HG03469 (cell line): ENCODE measurements around the gene NOSTRIN.
"Not testable (repeated sequence)": the region's sequence is repeated elsewhere in the genome, so short reads cannot be mapped to it uniquely, and the experiment has no call there.

ENCODE experiments used
- ATAC-seq: cut with Tn5 transposase; IDR thresholded peaks from one replicate; pipeline ENCODE4 v1.9.1; 2021; ENCODE audit warnings: mild to moderate bottlenecking, moderate library complexity, moderate number of reproducible peaks; ENCODE audit not compliant: unreplicated experiment

The NOSTRIN gene

GRCh38 chr2:168816369-168816768, 13.9 kb downstream of the NOSTRIN start:
- no peak for ATAC-seq

- no peak for ATAC-seq
Measured at GRCh38 chr2:168819050-168819715, 16.7 kb downstream of the NOSTRIN start.

DNA sequence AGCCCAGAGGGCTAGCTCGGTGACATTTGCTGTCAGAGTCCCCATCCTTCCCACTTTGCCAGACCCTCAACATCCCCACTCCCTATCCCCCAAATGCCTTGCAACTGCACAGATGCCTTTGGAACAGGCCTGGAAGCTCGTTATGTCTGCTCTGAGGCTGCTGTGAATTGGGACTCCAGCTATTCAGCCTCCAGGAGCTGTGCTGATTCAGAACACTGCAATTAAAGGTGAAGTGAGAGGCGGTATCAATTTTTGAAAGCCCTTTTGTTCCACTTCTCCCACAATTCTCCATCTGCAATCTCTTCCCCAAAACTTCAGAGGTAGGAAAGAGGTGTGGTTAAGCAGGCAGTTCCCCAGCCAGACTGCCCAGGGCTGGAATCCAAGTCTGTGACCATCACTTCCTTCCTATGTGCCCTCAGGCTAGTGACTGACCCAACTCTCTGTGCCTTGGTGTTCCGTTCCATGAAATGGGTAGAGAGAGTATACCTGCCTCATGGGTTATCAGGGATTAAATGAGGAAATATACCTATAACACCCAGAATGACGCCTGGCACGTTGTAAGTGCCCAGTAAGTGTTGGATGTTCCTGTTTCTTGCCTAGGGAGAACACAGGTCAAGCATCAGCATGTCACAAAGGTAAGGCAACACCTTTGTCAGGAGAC, 17.5 kb downstream of the NOSTRIN start:
- ATAC-seq = no peak

DNA sequence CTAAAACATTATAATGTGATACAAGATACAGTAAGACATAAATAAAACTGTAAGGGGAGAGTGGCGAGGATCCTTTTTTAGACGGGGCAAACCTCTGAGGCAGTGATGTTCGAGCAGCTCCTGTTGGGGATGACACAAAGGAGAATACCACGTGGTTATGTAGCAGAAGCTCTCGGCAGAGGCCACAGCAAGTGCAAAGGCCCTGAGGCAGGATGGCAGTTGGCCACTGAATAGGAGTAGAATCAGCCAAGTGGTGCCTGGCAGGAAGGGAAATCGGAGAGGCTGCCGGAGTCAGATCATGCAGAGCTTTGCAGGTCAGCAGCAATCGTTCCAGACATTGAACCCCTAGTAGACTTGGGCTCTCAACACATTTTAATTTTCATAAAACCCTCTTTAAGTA, 19.1 kb downstream of the NOSTRIN start:
- no peak for ATAC-seq

- no peak for ATAC-seq
Measured at GRCh38 chr2:168821992-168822391, 19.6 kb downstream of the NOSTRIN start.

- no peak for ATAC-seq
Measured at GRCh38 chr2:168825126-168825525, 22.7 kb downstream of the NOSTRIN start.

- no peak for ATAC-seq
Measured at GRCh38 chr2:168830958-168831357, 28.5 kb downstream of the NOSTRIN start.

GRCh38 chr2:168831662-168832061, 29.2 kb downstream of the NOSTRIN start:
- no peak for ATAC-seq

GRCh38 chr2:168835969-168836368, 33.5 kb downstream of the NOSTRIN start:
- ATAC-seq = no peak

DNA sequence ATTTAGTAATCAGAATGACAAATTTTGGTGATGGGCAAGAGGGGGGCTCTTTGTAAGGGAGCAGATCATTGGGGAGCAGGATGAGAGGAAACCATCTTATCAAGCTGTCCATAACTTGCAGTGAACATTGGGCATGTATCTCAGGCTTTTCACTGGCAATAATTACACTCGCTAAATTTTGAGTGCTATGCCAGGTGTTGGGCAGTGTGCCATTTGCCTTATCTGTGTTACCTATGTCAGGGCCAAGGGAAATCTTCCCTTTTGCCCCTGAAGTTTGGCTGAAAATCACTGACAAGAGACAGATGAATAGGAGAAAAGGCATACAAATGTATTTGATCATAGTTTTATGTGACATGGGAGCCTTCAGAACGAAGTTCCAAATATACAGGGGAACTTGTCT, 39.0 kb downstream of the NOSTRIN start:
- no peak for ATAC-seq

GRCh38 chr2:168843253-168843652, 40.8 kb downstream of the NOSTRIN start:
- no peak for ATAC-seq

DNA sequence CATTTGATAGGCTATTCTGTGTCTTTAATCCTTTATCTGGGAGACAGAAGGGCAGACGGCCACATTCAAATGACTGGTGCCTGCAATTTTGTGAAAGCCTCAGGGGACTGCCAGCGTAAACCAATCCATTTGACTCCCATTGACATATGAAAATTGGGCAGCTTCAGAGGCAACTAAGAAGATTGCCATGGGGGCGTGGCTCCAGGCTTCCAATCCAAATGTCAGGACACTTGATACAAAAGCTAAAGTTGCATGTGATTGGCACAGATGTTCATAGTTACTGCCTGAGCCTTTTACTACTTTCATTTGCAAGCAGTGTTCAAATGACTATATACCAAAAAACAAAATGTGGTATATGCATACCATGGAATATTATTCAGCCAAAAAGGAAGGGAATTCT, 45.8 kb downstream of the NOSTRIN start:
- no peak for ATAC-seq

GRCh38 chr2:168849610-168850009, 47.2 kb downstream of the NOSTRIN start:
- no peak for ATAC-seq

DNA sequence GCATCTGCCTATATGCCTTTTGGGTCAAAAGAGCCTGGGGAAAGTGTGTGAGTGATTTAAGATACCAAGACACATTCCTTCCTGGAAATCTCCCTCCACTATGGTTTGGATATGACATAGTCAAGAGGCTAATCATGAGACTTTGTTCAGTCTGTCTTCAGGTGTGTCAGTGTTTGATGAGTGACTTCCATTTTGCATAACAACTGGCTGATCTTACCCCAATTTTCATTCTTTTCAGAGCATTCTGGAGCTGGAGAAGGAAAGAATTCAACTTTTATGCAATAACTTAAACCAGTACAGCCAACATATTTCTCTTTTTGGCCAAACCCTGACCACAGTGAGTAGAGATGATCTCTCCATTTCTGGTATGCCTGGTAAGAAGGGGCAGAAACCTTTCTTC, 48.4 kb downstream of the NOSTRIN start:
- no peak for ATAC-seq

DNA sequence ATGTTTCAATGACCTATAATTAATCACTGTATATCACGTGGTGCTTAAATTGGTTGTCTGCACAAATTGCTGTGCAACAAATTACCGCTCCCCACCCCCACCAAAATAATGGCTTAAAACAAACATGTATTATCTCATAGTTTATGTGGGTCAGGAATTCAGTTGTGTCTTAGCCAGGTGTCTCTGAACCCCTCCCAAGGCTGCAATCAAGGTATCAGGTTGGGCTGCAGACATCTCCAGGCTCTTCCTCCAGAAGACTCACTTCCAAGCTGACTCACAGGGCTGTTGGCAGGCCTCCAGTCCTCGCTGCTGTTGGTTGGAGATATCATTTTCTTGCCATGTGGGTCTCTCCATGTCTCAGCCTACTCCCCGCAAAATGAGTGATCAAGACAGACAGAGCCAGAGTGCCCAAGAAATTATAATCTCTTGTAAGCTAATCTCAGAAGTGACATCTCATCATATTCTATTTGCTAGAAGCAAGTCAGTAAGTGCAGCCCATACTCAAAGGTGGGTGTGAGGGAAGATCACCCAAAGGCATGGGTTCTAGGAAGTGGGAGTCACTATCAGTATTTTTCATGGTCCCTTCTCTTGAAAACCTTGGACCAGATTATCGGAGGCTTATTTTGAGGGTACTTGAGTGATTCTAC, 49.4 kb downstream of the NOSTRIN start:
- ATAC-seq = no peak

DNA sequence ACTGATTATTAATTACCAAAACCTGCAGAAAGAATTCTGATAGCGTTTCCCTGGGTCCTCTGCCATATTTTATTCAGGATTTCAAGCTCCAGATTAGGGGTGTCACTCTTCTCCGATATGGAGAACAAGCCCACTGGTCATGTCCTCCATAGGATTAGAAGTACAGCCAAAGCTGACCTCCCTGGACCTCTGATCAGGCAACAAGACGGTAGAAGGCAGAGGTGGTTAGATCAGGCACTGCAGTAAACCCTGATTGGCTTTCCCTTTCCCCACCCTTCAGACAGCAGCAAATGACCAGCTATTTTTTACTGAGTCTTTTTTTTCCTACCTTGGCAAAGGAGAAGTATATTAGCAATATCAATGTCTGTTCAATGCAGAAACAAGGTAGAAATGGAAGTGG, 50.0 kb downstream of the NOSTRIN start:
- ATAC-seq = no peak

- ATAC-seq = no peak
Measured at GRCh38 chr2:168853471-168853870, 51.0 kb downstream of the NOSTRIN start.

DNA sequence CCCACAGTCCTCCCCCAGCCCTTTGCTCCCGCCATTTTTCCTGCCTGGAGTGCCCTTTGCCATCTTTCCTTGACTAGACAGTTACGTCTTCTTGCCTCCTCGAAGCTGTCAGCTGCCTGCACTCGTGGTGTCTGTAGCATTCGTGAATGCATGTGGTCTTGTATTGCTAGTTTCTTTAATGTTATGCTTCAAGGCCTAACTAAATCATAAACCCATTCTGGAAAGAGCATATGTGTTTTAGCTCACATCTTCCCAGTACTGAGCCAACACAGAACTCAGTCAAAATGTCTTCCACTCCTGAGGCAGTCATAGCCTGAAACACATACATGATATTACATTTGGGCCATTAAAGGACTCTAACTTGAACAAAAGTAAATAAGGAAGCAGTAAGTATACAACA, 52.2 kb downstream of the NOSTRIN start:
- no peak for ATAC-seq

GRCh38 chr2:168855601-168856000, 53.2 kb downstream of the NOSTRIN start:
- ATAC-seq = no peak

DNA sequence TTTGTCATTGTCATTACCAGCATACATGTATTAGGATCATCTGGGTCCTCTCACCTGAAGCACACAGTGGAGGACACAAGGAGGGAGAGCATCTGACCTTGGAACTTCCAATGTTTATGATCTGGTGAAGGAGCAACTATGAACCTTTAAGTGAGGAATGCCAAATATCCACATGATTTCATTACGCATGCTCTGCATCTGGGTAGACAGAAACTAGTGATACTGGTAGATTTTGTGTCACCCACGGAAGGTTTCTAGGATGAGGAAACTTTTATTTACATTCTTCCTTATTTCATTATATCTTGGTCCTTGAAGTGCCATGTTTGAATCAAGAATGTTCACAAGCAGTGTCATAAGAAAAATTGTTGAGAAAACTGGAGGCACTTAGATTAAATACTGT, 55.7 kb downstream of the NOSTRIN start:
- no peak for ATAC-seq

DNA sequence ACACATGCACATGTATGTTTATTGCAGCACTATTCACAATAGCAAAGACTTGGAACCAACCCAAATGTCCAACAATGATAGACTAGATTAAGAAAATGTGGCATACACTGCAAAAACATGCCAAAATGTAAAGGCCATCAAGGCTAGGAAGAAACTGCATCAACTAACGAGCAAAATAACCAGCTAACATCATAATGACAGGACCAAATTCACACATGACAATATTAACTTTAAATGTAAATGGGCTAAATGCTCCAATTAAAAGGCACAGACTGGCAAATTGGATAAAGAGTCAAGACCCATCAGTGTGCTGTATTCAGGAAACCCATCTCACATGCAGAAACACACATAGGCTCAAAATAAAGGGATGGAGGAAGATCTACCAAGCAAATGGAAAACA, 64.7 kb downstream of the NOSTRIN start:
- ATAC-seq = not testable (repeated sequence)

- ATAC-seq = not testable (repeated sequence)
Measured at GRCh38 chr2:168870369-168870768, 67.9 kb downstream of the NOSTRIN start.
